Memory B cell (primary cell): Measurements from ENCODE around the gene TRABD.

Experiments
- ATAC-seq: fragments of 150-1000 bp; cut with Tn5 transposase; 2 replicates; pipeline ENCODE4 v1.10.0; 2021; ENCODE audit warnings: low read depth, mild to moderate bottlenecking, moderate library complexity
- DNase-seq, 2 donors: peaks; one replicate each; pipeline ENCODE4 v3.0.0; 2022; ENCODE audit warnings: low spot score in 2 of 2
- H3K27ac Mint-ChIP-seq: one replicate; pipeline ENCODE4 v1.8.0; 2022; ENCODE audit warnings: mild to moderate bottlenecking, moderate library complexity, mixed read lengths
- H3K27me3 Mint-ChIP-seq: one replicate; pipeline ENCODE4 v1.8.0; 2022; ENCODE audit warnings: mixed read lengths
- H3K36me3 Mint-ChIP-seq: one replicate; pipeline ENCODE4 v1.8.0; 2022; ENCODE audit warnings: mild to moderate bottlenecking, mixed read lengths
- H3K4me1 Mint-ChIP-seq: one replicate; pipeline ENCODE4 v1.8.0; 2022; ENCODE audit warnings: mixed read lengths
- H3K4me3 Mint-ChIP-seq: one replicate; pipeline ENCODE4 v1.8.0; 2022; ENCODE audit warnings: mild to moderate bottlenecking, moderate library complexity, mixed read lengths
- H3K9me3 Mint-ChIP-seq: one replicate; pipeline ENCODE4 v1.8.0; 2022; ENCODE audit warnings: mixed read lengths

The TRABD gene

GRCh38 chr22:50206599-50206998 is 20.9 kb downstream of the TRABD start:
- Mint-ChIP-seq H3K4me3 (no peak overlapping the region), H3K9me3 (no peaks in the 10 kb centered on the region), H3K4me1 (peaks cover 23% of the 10 kb centered on the region), H3K27me3 (no peaks in the 10 kb centered on the region), H3K36me3 (peaks cover 15% of the 10 kb centered on the region), H3K27ac (no peak overlapping the region)
- ATAC-seq (no peak), DNase-seq (no peak)

GRCh38 chr22:50207383-50208140 is 21.8 kb downstream of the TRABD start:
- no peak overlapping the region for H3K4me3 Mint-ChIP-seq
- H3K36me3 Mint-ChIP-seq, result peaks cover 16% of the 10 kb centered on the region
- peak overlapping the region; percentile 35 for H3K27ac Mint-ChIP-seq
- H3K27me3 Mint-ChIP-seq, result no peaks in the 10 kb centered on the region
- peaks cover 21% of the 10 kb centered on the region for H3K4me1 Mint-ChIP-seq
- peak; percentile 63 for ATAC-seq
- DNase-seq, result no peak
- no peaks in the 10 kb centered on the region for H3K9me3 Mint-ChIP-seq

- no peak overlapping the region for H3K27ac Mint-ChIP-seq
- DNase-seq (no peak), ATAC-seq (no peak)
- H3K27me3 Mint-ChIP-seq, result no peaks in the 10 kb centered on the region
- H3K9me3 Mint-ChIP-seq, result no peaks in the 10 kb centered on the region
- H3K4me3 Mint-ChIP-seq, result no peak overlapping the region
- H3K36me3 Mint-ChIP-seq, result peaks cover 18% of the 10 kb centered on the region
- H3K4me1 Mint-ChIP-seq, result peaks cover 27% of the 10 kb centered on the region
Measured at GRCh38 chr22:50208430-50208938, 22.8 kb downstream of the TRABD start.

- peak; percentile 16 for ATAC-seq
Measured at GRCh38 chr22:50208939-50209892, 23.5 kb downstream of the TRABD start.

GRCh38 chr22:50209893-50210292 is 24.2 kb downstream of the TRABD start:
- DNase-seq (peak; percentile 74 to 79), ATAC-seq (peak; percentile 74)
- Mint-ChIP-seq H3K4me3 (no peak overlapping the region), H3K9me3 (no peaks in the 10 kb centered on the region), H3K36me3 (peaks cover 17% of the 10 kb centered on the region), H3K27me3 (no peaks in the 10 kb centered on the region), H3K4me1 (peaks cover 25% of the 10 kb centered on the region), H3K27ac (peak overlapping the region; percentile 29)

More at GRCh38 chr22:50208939-50209892, 23.5 kb downstream of the TRABD start:
- H3K36me3 Mint-ChIP-seq, result peaks cover 18% of the 10 kb centered on the region
- no peak overlapping the region for H3K4me3 Mint-ChIP-seq
- no peaks in the 10 kb centered on the region for H3K9me3 Mint-ChIP-seq
- peak overlapping the region; percentile 29 for H3K27ac Mint-ChIP-seq
- H3K27me3 Mint-ChIP-seq, result no peaks in the 10 kb centered on the region
- DNase-seq, result no peak
- peaks cover 26% of the 10 kb centered on the region for H3K4me1 Mint-ChIP-seq

- H3K4me1 Mint-ChIP-seq, result peaks cover 25% of the 10 kb centered on the region
- H3K36me3 Mint-ChIP-seq, result peaks cover 18% of the 10 kb centered on the region
- no peak overlapping the region for H3K4me3 Mint-ChIP-seq
- no peaks in the 10 kb centered on the region for H3K9me3 Mint-ChIP-seq
- DNase-seq, result no peak
- H3K27me3 Mint-ChIP-seq, result no peaks in the 10 kb centered on the region
- no peak overlapping the region for H3K27ac Mint-ChIP-seq
- no peak for ATAC-seq
Measured at GRCh38 chr22:50210378-50211139, 24.8 kb downstream of the TRABD start.

- Mint-ChIP-seq H3K27me3 (no peaks in the 10 kb centered on the region), H3K4me1 (peaks cover 25% of the 10 kb centered on the region), H3K9me3 (no peaks in the 10 kb centered on the region), H3K36me3 (peaks cover 18% of the 10 kb centered on the region), H3K27ac (no peak overlapping the region), H3K4me3 (no peak overlapping the region)
- no peak for ATAC-seq
- DNase-seq, result no peak
Measured at GRCh38 chr22:50211147-50211546, 25.4 kb downstream of the TRABD start.

GRCh38 chr22:50213263-50213662 is 27.6 kb downstream of the TRABD start:
- no peaks in the 10 kb centered on the region for H3K27me3 Mint-ChIP-seq
- no peak for ATAC-seq
- H3K36me3 Mint-ChIP-seq, result peaks cover 21% of the 10 kb centered on the region
- no peak overlapping the region for H3K4me3 Mint-ChIP-seq
- no peak for DNase-seq
- H3K27ac Mint-ChIP-seq, result peak overlapping the region; percentile 12
- H3K4me1 Mint-ChIP-seq, result peaks cover 17% of the 10 kb centered on the region
- H3K9me3 Mint-ChIP-seq, result no peaks in the 10 kb centered on the region

- Mint-ChIP-seq H3K27me3 (no peaks in the 10 kb centered on the region), H3K9me3 (no peaks in the 10 kb centered on the region), H3K4me3 (no peak overlapping the region), H3K27ac (peak overlapping the region; percentile 45), H3K36me3 (peaks cover 20% of the 10 kb centered on the region), H3K4me1 (peaks cover 13% of the 10 kb centered on the region)
- DNase-seq (no peak), ATAC-seq (no peak)
Measured at GRCh38 chr22:50215297-50216054, 29.8 kb downstream of the TRABD start.

GRCh38 chr22:50216055-50216683 is 30.5 kb downstream of the TRABD start:
- DNase-seq, result no peak
- no peak for ATAC-seq
- no peak overlapping the region for H3K4me3 Mint-ChIP-seq
- peak overlapping the region; percentile 45 for H3K27ac Mint-ChIP-seq
- no peaks in the 10 kb centered on the region for H3K27me3 Mint-ChIP-seq
- H3K36me3 Mint-ChIP-seq, result peaks cover 20% of the 10 kb centered on the region
- no peaks in the 10 kb centered on the region for H3K9me3 Mint-ChIP-seq
- peaks cover 13% of the 10 kb centered on the region for H3K4me1 Mint-ChIP-seq

- peaks cover 13% of the 10 kb centered on the region for H3K4me1 Mint-ChIP-seq
- DNase-seq (no peak), ATAC-seq (no peak)
- no peak overlapping the region for H3K27ac Mint-ChIP-seq
- H3K27me3 Mint-ChIP-seq, result no peaks in the 10 kb centered on the region
- no peak overlapping the region for H3K4me3 Mint-ChIP-seq
- peaks cover 20% of the 10 kb centered on the region for H3K36me3 Mint-ChIP-seq
- no peaks in the 10 kb centered on the region for H3K9me3 Mint-ChIP-seq
Measured at GRCh38 chr22:50216684-50217520, 31.2 kb downstream of the TRABD start.

GRCh38 chr22:50217543-50218152 is 31.9 kb downstream of the TRABD start:
- peaks cover 20% of the 10 kb centered on the region for H3K36me3 Mint-ChIP-seq
- peak; percentile 20 for ATAC-seq
- peaks cover 11% of the 10 kb centered on the region for H3K4me1 Mint-ChIP-seq
- H3K9me3 Mint-ChIP-seq, result no peaks in the 10 kb centered on the region
- no peak overlapping the region for H3K27ac Mint-ChIP-seq
- no peak for DNase-seq
- H3K4me3 Mint-ChIP-seq, result no peak overlapping the region
- H3K27me3 Mint-ChIP-seq, result no peaks in the 10 kb centered on the region
